Ovary (tissue), 3 donors: Measurements from ENCODE around the gene CRTC3.

Source experiments
- CTCF ChIP-seq, 3 donors: fragments of 450-650 bp in 2 of 3; fragments of 200-600 bp in 1 of 3; IDR thresholded peaks; one replicate each; pipeline versions ENCODE4 v1.5.1 to v1.8.0; 2016 to 2022; ENCODE audit warnings: antibody characterized with exemption in 3 of 3, mild to moderate bottlenecking in 1 of 3
- POLR2A ChIP-seq: fragments of 450-650 bp; IDR thresholded peaks from one replicate; pipeline ENCODE4 v1.6.1; 2017; ENCODE audit warnings: antibody characterized with exemption, mild to moderate bottlenecking, moderate library complexity
- donor health status: DM: no; HTN: no; CAD: no.

GRCh38 chr15:90679959-90680358, 150.2 kb downstream of the CRTC3 start:
- TF ChIP-seq CTCF (IDR thresholded peaks at IDR 0.05), result no peak
- no peak for TF ChIP-seq POLR2A
